Measurements from ENCODE around the gene IL13. TPM values are rescaled to one million over a fixed set of nuclear protein-coding genes. Genes with fewer than 3 reads are reported as not detected.

Gene IL13
- total RNA-seq, 1 donor from 2014 or later: not detected

- no peak for ATAC-seq
- DNase-seq (ENCODE audit: missing footprints): no peak
- intact Hi-C loops (cut with DNase I): no loop called here
Observed at GRCh38 chr5:132667761-132668705, 10.1 kb downstream of the IL13 start.

- no peak for DNase-seq (ENCODE audit: missing footprints)
- intact Hi-C loops (cut with DNase I): no loop called here
- no peak for ATAC-seq
Observed at GRCh38 chr5:132668706-132669454, 10.9 kb downstream of the IL13 start.

GRCh38 chr5:132669455-132669820 lies 11.5 kb downstream of the IL13 start:
- no peak for ATAC-seq
- intact Hi-C loops (cut with DNase I): no loop called here
- no peak for DNase-seq (ENCODE audit: missing footprints)

- intact Hi-C loops (cut with DNase I): no loop called here
- no peak for DNase-seq (ENCODE audit: missing footprints)
- no peak for ATAC-seq
Observed at GRCh38 chr5:132669966-132670882, 12.3 kb downstream of the IL13 start.

- intact Hi-C loops (cut with DNase I): no loop called here
- DNase-seq (ENCODE audit: missing footprints) (no peak), ATAC-seq (no peak)
Observed at GRCh38 chr5:132671000-132671399, 13.0 kb downstream of the IL13 start.

GRCh38 chr5:132673488-132673887 lies 15.5 kb downstream of the IL13 start:
- DNase-seq (ENCODE audit: missing footprints) (no peak), ATAC-seq (no peak)
- intact Hi-C loops (cut with DNase I): no loop called here

- intact Hi-C loops (cut with DNase I): no loop called here
- DNase-seq (ENCODE audit: missing footprints) (no peak), ATAC-seq (no peak)
Observed at GRCh38 chr5:132673939-132674630, 16.1 kb downstream of the IL13 start, which contains the start of gene IL4. Gene IL4 (plus strand): TSS chr5:132673989. CDS start chr5:132674051, 62 bp downstream.

- DNase-seq (ENCODE audit: missing footprints) (no peak), ATAC-seq (no peak)
- intact Hi-C loops (cut with DNase I): no loop called here
Observed at GRCh38 chr5:132674671-132675506, 16.9 kb downstream of the IL13 start.

GRCh38 chr5:132675936-132676689 lies 18.1 kb downstream of the IL13 start:
- DNase-seq (ENCODE audit: missing footprints) (no peak), ATAC-seq (no peak)
- intact Hi-C loops (cut with DNase I): no loop called here

GRCh38 chr5:132677191-132677590 lies 19.2 kb downstream of the IL13 start:
- ATAC-seq (peak; percentile 40), DNase-seq (ENCODE audit: missing footprints) (no peak)
- intact Hi-C loops (cut with DNase I): no loop called here

- ATAC-seq (no peak), DNase-seq (ENCODE audit: missing footprints) (no peak)
- intact Hi-C loops (cut with DNase I): no loop called here
Observed at GRCh38 chr5:132677682-132678400, 19.9 kb downstream of the IL13 start.

- ATAC-seq: no peak
- no peak for DNase-seq (ENCODE audit: missing footprints)
- intact Hi-C loops (cut with DNase I): no loop called here
Observed at GRCh38 chr5:132678735-132679134, 20.8 kb downstream of the IL13 start.

- no peak for DNase-seq (ENCODE audit: missing footprints)
- no peak for ATAC-seq
- intact Hi-C loops (cut with DNase I): no loop called here
Observed at GRCh38 chr5:132679166-132679565, 21.2 kb downstream of the IL13 start.

- intact Hi-C loops (cut with DNase I): no loop called here
- DNase-seq (ENCODE audit: missing footprints): no peak
- no peak for ATAC-seq
Observed at GRCh38 chr5:132679717-132680380, 21.9 kb downstream of the IL13 start.

- ATAC-seq (no peak), DNase-seq (ENCODE audit: missing footprints) (no peak)
- intact Hi-C loops (cut with DNase I): no loop called here
Observed at GRCh38 chr5:132680780-132681475, 23.0 kb downstream of the IL13 start.
